Frontal cortex (tissue), 4 donors: ENCODE results near the gene MGAT4B. TPM values are rescaled to one million over a fixed set of nuclear protein-coding genes. Genes with fewer than 3 reads are reported as not detected.

ENCODE experiments used
- DNase-seq, 2 donors: peaks; one replicate each; pipeline ENCODE4 v3.0.0; 2012; ENCODE audit warnings: low spot score in 2 of 2
- FAIRE-seq: peaks from 2 replicates; lab custom pipeline; 2012; peaks lifted over from hg19 to GRCh38; lab: Jason Lieb, UNC
- total RNA-seq: library from RNA; depleted of rRNA; stranded (reverse); fragments of >200 nt; gene quantifications from one replicate; pipeline ENCODE4 v1.2.3, GENCODE V29; 2014
- donor health status: control.
- donor health status: control.
- donor health status: control.

Gene MGAT4B
- total RNA-seq, 1 donor from 2014 or later: 58.7 TPM

- FAIRE-seq: no peak
- DNase-seq: no peak
Observed at GRCh38 chr5:179828756-179829421, 22.2 kb upstream of the MGAT4B start.

GRCh38 chr5:179827680-179828079 is 21.0 kb upstream of the MGAT4B start:
- no peak for FAIRE-seq

GRCh38 chr5:179825655-179826182 is 19.1 kb upstream of the MGAT4B start:
- FAIRE-seq: no peak
- no peak for DNase-seq

More at GRCh38 chr5:179827680-179828079, 21.0 kb upstream of the MGAT4B start:
- no peak for DNase-seq

GRCh38 chr5:179824745-179825112 is 18.1 kb upstream of the MGAT4B start:
- FAIRE-seq (no peak), DNase-seq (no peak)

GRCh38 chr5:179823937-179824744 is 17.5 kb upstream of the MGAT4B start:
- FAIRE-seq: no peak
- DNase-seq: no peak

GRCh38 chr5:179822444-179822990 is 15.9 kb upstream of the MGAT4B start:
- DNase-seq: no peak
- FAIRE-seq: no peak

- DNase-seq (no peak), FAIRE-seq (no peak)
Observed at GRCh38 chr5:179822059-179822432, 15.4 kb upstream of the MGAT4B start.

GRCh38 chr5:179821298-179822058 is 14.8 kb upstream of the MGAT4B start:
- DNase-seq: peak; percentile 85 to 93
- no peak for FAIRE-seq

- FAIRE-seq (no peak), DNase-seq (peak; percentile 95 to 98)
Observed at GRCh38 chr5:179820483-179821297, 14.0 kb upstream of the MGAT4B start, which contains the start of gene SQSTM1. Gene SQSTM1, plus strand, starts transcription at chr5:179820905. Its CDS starts 32 bp downstream, at chr5:179820937.

- FAIRE-seq (no peak), DNase-seq (peak in 1 of 2 donors; percentile 45)
Observed at GRCh38 chr5:179820127-179820482, 13.4 kb upstream of the MGAT4B start.

- FAIRE-seq (no peak), DNase-seq (peak; percentile 62 to 71)
Observed at GRCh38 chr5:179819296-179820126, 12.8 kb upstream of the MGAT4B start.

GRCh38 chr5:179818746-179819295 is 12.2 kb upstream of the MGAT4B start:
- DNase-seq (peak; percentile 93 to 94), FAIRE-seq (no peak)

GRCh38 chr5:179817890-179818745 is 11.5 kb upstream of the MGAT4B start:
- FAIRE-seq: no peak
- DNase-seq: no peak

- no peak for DNase-seq
- no peak for FAIRE-seq
Observed at GRCh38 chr5:179817470-179817840, 10.8 kb upstream of the MGAT4B start.

GRCh38 chr5:179816796-179817469 is 10.3 kb upstream of the MGAT4B start:
- FAIRE-seq (no peak), DNase-seq (peak in 1 of 2 donors; percentile 39)

- FAIRE-seq (no peak), DNase-seq (no peak)
Observed at GRCh38 chr5:179816401-179816795, 9.7 kb upstream of the MGAT4B start.
